GM21390 (cell line): ENCODE measurements around the gene ZNF598.
"Not testable (repeated sequence)": the region's sequence is repeated elsewhere in the genome, so short reads cannot be mapped to it uniquely, and the experiment has no call there.

Experiments
- ATAC-seq: cut with Tn5 transposase; IDR thresholded peaks from one replicate; pipeline ENCODE4 v1.9.1; 2021; ENCODE audit not compliant: unreplicated experiment

Gene ZNF598

DNA sequence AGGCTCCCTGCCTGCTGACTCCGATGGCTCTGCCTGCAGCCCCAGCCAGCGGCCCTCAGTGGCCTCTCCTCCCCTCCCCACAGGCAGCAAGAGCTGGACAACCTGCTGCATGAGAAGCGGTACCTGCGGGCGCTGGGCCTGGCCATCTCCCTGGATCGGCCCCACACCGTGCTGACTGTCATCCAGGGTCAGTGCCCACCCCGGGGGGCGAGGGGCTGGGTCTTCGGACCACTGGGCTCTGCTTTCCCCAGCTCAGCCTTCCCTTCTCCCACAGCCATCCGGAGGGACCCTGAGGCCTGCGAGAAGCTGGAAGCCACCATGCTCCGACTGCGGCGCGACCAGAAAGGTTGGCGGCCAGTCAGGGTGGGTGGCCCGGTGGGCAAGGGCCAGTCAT lies 31.7 kb downstream of the ZNF598 start:
- ATAC-seq: no peak

DNA sequence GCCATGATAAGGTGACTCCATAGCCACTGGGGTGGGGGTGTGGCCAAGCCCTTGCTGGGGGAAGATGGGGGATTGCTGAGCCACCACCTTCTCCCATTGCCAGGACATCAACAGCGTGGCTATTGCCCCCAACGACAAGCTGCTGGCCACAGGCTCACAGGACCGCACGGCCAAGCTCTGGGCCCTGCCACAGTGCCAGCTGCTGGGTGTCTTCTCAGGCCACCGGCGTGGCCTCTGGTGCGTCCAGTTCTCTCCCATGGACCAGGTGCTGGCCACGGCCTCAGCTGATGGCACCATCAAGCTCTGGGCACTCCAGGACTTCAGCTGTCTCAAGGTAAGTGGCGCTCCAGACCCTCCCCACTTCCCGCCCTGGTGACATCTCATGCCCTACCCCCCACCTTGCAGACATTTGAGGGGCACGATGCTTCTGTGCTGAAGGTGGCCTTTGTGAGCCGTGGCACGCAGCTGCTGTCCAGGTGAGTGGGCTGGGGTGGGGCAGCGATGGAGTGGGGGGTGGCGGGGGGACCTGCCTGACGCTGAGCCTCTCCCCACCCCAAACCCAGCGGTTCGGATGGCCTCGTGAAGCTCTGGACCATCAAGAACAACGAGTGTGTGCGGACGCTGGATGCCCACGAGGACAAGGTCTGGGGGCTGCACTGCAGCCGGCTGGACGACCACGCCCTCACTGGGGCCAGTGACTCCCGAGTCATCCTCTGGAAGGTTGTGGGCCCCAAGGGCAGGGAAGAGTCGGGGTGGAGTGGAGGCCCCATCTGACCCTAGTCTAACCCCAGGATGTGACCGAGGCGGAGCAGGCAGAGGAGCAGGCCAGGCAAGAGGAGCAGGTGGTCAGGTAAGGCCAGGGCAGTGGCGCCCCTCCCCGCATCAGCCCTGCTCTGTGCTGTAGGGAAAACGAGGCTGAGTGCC lies 32.4 kb downstream of the ZNF598 start:
- no peak for ATAC-seq

DNA sequence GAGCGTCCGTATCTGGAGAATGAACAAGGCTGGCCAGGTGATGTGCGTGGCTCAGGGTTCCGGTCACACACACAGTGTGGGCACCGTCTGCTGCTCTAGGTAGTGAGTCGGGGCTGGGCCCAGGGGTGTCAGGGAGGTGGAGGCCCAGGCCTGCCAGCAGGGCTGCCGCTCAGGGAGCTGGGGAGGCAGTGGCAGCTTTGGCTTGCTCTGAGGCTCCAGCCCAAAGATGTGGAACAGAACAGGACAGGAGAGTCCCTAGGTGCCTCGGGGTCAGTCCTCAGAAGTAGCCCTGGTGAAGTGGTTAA lies 33.5 kb downstream of the ZNF598 start:
- no peak for ATAC-seq

DNA sequence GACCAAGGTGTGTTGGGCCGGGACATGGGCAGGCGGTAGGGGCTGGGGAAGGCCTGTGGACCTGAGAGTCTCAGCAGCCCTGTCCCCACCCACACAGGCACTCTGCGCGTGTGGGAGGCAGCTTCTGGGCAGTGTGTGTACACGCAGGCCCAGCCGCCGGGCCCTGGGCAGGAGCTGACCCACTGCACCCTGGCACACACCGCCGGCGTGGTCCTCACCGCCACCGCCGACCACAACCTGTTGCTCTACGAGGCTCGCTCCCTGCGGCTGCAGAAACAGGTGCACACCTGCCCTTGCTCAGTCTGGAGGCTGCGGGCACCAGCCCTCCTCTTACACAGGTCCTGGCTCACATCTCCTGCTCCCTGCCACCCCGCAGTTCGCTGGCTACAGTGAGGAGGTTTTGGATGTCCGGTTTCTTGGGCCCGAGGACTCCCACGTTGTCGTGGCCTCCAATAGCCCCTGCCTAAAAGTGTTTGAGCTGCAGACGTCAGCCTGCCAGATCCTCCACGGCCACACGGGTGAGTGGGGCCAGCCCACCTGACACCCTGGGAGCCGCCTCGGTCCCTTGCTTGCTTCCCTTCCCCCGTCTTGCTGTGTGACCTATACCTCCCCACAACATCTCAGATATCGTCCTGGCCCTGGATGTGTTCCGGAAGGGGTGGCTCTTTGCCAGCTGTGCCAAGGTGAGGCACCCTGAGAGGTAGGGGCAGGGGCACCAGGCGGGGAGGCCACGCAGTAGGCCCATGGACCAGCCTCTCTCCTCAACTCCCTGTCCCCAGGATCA lies 34.0 kb downstream of the ZNF598 start:
- no peak for ATAC-seq

DNA sequence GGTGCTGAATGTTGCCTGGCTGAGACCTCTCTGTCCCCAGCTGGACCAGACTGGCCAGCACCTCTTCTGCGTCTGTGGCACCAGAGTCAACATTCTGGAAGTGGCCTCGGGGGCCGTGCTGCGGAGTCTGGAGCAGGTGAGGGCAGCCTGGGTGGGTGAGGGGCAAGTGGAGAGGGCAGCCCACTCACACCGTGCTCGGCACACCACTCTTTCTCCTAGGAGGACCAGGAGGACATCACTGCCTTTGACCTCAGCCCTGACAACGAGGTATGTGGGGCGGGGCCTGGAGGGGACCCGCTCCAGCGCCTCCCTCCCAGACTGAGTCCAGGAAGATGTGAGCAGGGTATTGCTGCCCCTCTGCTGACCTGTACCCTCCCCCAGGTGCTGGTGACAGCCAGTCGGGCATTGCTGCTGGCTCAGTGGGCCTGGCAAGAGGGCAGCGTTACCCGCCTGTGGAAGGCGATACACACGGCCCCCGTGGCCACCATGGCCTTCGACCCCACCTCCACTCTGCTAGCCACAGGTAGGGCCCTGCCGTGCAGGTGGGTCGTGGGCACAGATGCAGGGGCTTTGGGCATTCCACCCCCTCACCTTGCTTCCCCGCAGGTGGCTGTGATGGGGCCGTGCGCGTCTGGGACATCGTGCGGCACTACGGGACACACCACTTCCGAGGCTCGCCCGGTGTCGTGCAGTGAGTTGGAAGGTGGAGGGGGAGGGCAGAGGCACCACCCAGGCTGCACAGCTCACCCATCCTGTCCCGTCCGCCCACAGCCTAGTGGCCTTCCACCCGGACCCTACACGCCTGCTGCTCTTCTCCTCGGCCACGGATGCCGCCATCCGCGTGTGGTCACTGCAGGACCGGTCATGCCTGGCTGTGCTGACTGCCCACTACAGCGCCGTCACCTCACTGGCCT lies 35.2 kb downstream of the ZNF598 start:
- ATAC-seq: no peak

DNA sequence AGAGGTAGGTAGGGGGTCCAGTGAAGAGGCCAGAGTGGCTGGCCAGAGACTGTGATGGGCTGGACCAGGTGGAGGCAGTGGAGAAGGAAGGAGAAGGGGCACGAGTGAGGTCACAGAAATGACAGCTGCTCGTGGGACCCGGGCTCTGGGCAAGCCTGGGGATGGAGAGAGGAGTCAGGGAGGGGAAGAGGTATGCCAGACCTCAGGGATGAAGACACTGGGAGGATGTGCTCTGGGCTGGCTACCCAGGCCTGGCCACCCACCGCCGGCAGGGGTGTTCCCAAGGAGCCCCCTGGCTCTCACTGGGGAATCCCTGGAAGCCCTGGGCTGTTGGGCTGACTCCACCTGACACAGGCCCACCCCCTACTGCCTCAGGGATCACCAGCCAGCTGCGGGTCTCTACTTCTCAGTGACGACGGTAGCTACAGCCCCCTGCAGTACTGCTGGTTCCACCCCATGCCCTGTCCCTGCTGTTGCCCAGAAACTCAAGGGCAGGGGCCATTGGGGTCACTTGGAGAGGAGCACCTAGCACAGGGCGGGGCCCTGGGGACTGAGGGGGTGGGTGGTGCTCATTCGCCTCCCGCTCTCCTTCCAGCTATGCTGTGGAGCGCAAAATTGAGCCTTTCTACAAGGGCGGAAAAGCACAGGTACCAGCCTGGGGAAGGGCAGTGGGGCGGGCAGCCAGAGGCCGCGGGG lies 36.0 kb downstream of the ZNF598 start:
- no peak for ATAC-seq

DNA sequence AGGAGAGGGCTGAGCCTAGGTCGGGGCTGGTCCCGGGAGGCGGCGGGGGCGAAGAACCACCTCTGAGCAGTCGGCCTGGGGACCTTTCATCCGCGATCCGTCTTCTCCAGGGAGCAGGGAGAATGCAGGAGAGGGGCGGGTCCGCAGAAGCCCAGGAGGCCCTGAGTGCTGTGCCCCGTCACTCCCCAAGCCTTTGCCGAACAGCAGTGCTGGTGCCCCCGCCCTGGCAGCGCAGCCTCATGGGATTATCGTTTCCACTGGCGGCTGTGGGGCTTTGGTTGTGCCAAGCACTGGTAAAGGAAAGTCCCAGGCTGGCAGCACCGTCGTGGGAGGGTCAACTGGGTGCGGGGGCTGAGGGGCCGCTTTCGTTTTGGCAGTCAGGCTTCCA lies 37.1 kb downstream of the ZNF598 start:
- no peak for ATAC-seq

DNA sequence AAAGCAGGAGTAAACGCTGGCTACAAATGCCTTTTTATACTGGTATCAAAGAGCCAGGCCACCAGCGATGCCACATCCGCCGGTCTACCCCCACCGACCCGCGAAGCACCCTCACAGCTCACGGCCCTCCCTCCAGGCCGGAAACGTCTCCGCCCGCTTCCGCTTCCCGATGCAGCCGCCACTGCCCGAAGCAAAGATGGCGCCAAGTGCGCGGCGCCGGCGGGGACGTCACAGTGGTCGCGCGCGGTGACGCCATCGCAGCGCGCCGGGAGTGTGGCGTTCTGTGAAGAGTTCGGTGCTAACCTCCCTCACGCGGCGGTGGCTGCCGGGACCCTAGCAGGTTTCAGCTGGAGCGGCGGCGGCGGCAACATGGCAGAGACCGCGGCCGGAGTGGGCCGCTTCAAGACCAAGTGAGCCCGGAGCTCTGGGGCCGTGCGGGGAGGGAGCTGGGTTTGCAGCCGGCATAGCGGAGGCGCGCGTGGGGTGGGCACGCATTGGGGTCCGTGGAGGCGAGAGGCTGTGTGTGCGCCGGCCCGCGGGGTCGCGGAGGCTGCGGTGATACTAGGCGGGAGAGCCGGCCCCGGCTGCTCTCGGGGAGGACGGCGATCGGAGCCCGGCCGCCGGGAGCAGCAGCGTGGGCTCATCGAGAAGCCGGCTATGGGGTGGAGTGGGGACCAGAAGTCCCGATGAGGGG lies 37.7 kb downstream of the ZNF598 start, which contains the start of gene TBL3:
TBL3 (plus strand) TSS at position 258 of the 694 bp plus-strand sequence; CDS start at position 370, 112 bp downstream.
- ATAC-seq: peak; percentile 70

DNA sequence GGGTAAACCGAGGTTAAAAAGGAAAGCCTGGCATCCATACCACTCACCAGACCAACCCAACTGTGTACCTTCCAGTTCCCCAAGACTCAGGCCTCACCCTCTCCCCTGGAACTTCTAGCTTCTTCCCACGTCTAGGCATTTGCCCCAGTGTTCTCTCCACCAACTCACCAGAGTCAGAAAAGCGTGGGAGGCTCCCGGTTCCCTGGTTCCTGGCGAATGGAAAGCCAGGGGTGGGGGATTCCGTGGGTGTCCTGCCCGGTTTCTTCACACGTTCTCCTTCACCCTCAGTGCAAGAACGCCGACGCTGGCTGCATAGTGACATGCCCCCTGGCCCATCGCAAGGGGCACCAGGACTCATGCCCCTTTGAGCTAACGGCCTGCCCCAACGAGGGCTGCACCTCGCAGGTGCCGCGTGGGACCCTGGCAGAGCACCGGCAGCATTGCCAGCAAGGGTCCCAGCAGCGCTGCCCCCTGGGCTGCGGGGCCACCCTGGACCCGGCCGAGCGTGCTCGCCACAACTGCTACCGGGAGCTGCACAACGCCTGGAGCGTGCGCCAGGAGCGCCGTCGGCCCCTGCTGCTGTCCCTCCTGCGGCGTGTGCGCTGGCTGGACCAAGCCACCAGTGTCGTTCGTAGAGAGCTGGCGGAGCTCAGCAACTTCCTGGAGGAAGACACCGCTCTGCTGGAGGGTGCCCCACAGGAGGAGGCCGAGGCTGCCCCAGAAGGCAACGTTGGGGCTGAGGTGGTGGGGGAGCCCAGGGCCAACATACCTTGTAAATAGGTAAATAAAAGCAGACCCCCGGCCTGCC lies 41.3 kb downstream of the ZNF598 start:
- no peak for ATAC-seq

DNA sequence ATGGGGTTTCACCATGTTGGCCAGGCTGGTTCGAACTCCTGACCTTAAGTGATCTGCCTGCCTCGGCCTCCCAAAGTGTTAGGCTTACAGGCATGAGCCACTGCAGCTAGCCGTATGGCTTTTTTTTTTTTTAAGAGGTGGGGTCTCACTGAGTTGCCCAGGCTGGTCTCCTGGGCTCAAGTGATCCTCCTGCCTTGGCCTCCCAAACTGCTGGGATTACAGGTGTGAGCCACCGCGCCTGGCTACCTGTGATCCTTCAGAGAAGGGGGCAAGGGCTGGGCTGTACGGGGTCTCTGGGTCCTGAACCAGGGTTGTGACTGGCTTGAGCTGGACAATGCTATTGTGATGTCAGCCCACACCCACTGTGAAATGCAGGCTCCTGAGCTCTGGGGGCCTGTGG lies 43.2 kb downstream of the ZNF598 start, which contains the start of gene RNF151:
RNF151 (plus strand) TSS at position 397 of the 400 bp plus-strand sequence. CDS start 26 bp downstream, outside the sequence.
- ATAC-seq: no peak

DNA sequence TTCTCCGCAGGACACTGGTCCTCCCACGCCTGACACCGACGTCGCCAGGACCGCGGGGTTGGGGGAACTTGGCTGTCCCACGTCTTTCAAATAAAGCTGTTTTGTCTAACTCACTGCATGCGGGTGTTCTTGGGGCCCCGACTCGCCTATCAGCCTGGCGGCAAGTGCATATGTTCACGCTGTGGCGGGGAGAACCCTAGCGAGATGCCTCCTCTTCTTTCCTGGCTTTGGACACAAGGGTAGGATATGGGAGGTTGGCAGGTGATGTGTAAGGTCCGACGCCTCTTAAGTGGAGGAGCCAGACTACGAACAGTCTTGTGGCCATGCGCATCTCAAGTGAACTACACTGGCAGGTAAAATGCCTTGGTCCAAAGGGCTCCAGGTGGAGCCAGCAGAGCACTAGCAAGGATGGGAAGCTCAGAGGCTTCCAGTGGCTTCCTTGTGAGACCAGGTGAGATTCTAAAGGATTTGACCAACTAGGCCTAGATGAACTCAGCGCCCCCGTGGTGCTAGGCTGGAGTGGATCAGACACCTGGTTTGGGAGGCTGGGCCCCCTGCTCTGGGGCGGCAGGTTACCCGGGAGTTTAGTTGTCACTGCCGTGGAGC lies 44.1 kb downstream of the ZNF598 start:
- ATAC-seq: no peak

DNA sequence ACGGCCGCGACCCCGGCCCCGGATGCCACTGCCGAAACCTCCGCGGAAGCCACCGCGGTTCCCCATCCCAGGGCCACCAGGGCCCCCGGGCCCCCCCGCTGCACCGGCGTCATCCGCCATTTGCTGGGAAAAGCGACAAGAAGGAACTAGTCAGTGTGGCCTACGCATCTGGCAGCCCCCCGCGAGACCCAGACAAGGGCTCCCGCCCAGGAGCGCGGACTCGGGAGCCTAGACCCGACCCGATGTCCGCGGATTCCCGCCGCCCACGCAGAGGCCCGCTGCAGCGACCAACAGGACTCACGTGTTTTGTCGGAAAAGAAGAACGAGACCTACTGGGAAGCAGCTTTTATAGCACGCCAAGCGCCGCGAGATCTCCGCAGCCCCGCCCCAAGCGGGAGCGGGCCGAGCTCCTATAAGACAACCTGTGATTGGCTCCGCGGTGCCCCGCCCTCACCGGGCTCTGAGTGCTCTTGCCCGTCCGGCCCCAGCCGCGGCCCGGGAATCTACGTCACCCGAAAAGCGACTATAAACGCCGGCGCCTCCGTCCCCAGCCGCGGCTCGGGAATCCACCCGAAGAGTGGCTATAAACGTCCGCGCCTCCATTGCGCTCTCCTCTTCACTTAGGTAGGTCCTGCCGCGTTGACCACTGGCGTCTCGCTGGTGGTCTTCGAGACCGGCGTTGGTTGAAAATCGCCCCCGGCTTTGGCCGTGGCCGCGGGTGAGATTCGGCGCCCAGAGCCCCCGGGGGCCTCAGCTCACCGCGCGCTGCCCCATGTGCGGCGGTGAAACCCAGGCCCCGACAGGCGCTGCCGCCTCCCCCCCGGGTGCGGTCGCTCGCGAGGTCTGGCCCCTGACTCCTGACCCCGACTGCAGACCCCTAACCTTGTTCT lies 44.9 kb downstream of the ZNF598 start, which contains the start of gene RPS2:
RPS2 (minus strand) TSS at position 321 of the 890 bp plus-strand sequence; CDS start at position 120, 201 bp downstream.
- peak; percentile 78 for ATAC-seq

DNA sequence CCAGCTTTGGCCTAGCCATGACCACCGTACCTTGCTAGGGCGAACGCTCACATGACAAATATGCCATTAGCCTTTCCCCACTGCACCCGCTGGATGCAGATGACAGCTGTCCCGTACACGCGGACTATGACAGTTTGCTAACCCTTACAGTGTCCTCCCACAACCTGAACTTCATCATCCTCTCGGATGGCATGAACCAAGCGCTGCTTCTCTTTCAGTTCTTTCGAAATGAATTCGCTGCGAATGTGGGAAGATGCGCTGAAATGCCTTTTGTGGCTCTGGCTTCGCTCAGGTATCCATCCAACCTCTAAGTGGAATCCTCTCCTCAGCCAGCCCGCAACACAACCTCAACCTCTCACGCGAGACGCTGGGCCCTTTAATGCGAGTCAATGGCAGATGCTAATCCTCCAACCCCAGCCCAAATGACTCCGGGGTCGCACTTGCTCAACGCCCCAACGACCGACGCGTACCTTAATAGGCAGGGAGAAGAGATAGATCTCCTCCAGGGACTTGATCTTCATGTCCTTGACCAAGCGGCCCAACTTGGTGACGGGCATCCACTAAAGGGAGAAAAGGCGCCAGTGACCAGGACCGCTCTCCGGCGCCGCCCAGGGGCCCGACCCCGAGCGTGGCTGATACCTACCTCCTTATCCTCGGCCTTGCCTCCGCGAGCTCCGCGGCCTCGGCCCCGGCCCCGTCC lies 45.7 kb downstream of the ZNF598 start:
- ATAC-seq: peak; percentile 10

DNA sequence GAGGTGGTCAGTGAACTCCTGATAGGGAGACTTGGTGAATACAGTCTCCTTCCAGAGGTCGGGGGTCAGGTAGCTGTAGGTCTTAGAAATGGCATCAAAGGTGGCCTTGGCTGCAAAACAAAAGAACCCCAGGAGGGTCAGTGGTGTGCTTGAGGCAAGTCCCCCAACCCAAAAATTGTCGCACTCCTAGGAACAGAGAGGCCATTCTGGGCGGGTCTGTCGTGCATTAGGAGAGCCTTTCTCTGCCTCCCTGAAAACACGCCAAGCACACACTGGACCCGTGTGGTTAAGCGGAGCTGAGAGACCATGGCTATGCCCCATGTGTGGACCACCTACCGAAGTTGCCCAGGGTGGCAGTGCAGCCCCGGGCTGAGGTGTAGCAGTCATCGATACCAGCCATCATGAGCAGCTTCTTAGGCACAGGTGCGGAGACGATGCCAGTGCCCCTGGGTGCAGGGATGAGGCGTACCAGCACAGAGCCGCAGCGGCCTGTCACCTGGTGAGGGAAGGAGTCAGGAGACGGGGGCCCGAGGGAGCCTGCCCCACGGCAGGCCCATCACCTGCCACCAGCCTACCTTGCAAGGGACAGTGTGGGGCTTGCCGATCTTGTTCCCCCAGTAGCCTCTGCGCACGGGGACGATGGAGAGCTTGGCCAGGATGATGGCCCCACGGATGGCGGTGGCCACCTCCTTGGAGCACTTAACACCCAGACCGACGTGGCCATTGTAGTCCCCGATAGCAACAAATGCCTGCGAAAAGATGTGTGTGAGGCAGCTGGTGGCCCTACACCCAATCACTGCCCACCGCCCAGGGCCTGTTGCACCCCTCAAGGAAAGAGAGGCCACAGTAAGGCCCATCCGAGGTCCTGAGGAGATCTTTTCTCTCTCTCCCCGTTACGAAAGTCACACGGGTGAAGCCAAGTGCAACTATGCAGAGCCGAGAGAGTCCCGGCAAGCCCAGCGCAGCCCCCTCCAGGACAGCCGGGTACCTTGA lies 47.2 kb downstream of the ZNF598 start:
- not testable (repeated sequence) for ATAC-seq

DNA sequence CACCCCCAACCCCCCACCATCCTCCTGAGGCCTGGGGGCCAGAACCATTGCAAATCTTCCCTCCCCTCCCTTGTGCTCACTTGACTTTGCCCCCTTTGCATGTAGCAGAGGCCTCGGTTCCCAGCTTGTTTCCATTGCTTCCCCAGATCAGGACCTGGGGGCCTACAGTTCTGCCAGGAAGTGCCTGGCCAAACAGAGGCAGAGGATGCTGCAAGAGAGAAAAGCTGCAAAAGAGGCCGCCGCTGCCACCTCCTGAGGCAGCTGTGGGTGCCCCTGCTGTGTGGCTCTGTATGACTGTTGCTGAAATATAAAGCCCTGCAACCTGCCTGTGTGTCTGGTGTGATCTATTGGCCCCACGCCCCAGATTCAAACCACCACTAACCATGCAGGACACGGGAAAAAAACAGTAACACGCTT lies 48.0 kb downstream of the ZNF598 start:
- no peak for ATAC-seq
